HG03196 (cell line): Measurements from ENCODE around the gene SLC38A1.
"Not testable (repeated sequence)": the region's sequence is repeated elsewhere in the genome, so short reads cannot be mapped to it uniquely, and the experiment has no call there.

Experiments
- ATAC-seq: cut with Tn5 transposase; IDR thresholded peaks from one replicate; pipeline ENCODE4 v1.9.1; 2021; ENCODE audit not compliant: unreplicated experiment

The SLC38A1 gene

GRCh38 chr12:46174061-46174662, 94.7 kb downstream of the SLC38A1 start:
- ATAC-seq, result no peak

- no peak for ATAC-seq
These were observed 100.4 kb downstream of the SLC38A1 start for GRCh38 chr12:46168426-46168825.

- no peak for ATAC-seq
These were observed 101.4 kb downstream of the SLC38A1 start for GRCh38 chr12:46167412-46167811.

GRCh38 chr12:46165191-46165590, 103.7 kb downstream of the SLC38A1 start:
- no peak for ATAC-seq

- ATAC-seq, result no peak
These were observed 104.6 kb downstream of the SLC38A1 start for GRCh38 chr12:46164186-46164761.

GRCh38 chr12:46162549-46163076, 106.2 kb downstream of the SLC38A1 start:
- ATAC-seq, result not testable (repeated sequence)

- no peak for ATAC-seq
These were observed 107.7 kb downstream of the SLC38A1 start for GRCh38 chr12:46160981-46161690.

GRCh38 chr12:46160101-46160980, 108.5 kb downstream of the SLC38A1 start:
- no peak for ATAC-seq

- ATAC-seq, result no peak
These were observed 109.4 kb downstream of the SLC38A1 start for GRCh38 chr12:46159309-46159901.

GRCh38 chr12:46158501-46158900, 110.3 kb downstream of the SLC38A1 start:
- no peak for ATAC-seq

- no peak for ATAC-seq
These were observed 114.4 kb downstream of the SLC38A1 start for GRCh38 chr12:46154221-46154985.

GRCh38 chr12:46153268-46153872, 115.5 kb downstream of the SLC38A1 start:
- ATAC-seq, result no peak

GRCh38 chr12:46152456-46152855, 116.4 kb downstream of the SLC38A1 start:
- ATAC-seq, result no peak

- ATAC-seq, result no peak
These were observed 118.1 kb downstream of the SLC38A1 start for GRCh38 chr12:46150735-46151134.

GRCh38 chr12:46149905-46150304, 118.9 kb downstream of the SLC38A1 start:
- no peak for ATAC-seq

GRCh38 chr12:46149079-46149464, 119.8 kb downstream of the SLC38A1 start:
- no peak for ATAC-seq

GRCh38 chr12:46148327-46149078, 120.3 kb downstream of the SLC38A1 start:
- ATAC-seq, result no peak

- ATAC-seq, result no peak
These were observed 121.7 kb downstream of the SLC38A1 start for GRCh38 chr12:46147144-46147543.

GRCh38 chr12:46145881-46146280, 123.0 kb downstream of the SLC38A1 start:
- ATAC-seq, result no peak
